Lower leg skin (tissue), 3 donors: ENCODE results near the gene ZC3H7B.

Experiments
- POLR2A ChIP-seq, 2 donors: fragments of 450-650 bp; IDR thresholded peaks; one replicate each; pipeline ENCODE4 v1.6.1; 2016 to 2017; ENCODE audit warnings: antibody characterized with exemption in 2 of 2, mild to moderate bottlenecking in 1 of 2, moderate library complexity in 1 of 2
- TF ChIP-seq, protein P1 (sequence below), 3 donors: fragments of 450-650 bp; IDR thresholded peaks; one replicate each; pipeline ENCODE4 v1.5.1; 2016; ENCODE audit warnings: antibody characterized with exemption in 3 of 3, mild to moderate bottlenecking in 3 of 3, moderate library complexity in 2 of 3

DNA sequence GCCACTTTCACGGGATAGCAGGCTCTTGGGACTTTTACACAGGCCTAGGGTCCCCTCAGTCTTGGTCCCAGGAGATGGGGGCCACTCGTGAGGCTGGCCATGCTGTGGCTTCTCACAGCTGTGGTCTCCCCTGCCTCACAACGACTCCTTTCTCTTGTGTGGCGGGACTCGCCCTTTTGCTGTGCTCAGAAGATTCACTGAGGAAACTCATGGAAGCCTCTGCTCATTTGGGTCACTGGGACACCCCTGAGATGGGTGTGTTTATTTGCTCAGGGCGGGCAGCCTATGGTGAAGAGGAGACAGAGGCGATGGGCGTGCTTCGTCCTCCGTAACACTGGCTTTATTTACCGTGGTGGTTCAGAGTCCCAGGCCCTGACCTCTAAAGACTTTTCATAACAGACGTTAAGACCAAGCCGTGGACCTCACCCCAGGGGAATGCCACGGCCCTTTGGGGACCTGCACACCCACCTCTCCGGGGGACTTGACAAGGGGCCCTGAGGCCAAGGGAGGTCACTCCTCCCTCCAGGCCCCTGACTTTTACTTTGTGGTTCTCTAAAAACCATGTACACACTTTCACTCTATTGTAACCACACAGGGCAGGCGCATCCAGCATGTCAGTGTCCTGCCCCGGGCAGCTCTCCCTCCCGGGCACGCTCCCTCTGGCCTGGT is 96.0 kb downstream of the ZC3H7B start:
- TF ChIP-seq, protein P1, sequence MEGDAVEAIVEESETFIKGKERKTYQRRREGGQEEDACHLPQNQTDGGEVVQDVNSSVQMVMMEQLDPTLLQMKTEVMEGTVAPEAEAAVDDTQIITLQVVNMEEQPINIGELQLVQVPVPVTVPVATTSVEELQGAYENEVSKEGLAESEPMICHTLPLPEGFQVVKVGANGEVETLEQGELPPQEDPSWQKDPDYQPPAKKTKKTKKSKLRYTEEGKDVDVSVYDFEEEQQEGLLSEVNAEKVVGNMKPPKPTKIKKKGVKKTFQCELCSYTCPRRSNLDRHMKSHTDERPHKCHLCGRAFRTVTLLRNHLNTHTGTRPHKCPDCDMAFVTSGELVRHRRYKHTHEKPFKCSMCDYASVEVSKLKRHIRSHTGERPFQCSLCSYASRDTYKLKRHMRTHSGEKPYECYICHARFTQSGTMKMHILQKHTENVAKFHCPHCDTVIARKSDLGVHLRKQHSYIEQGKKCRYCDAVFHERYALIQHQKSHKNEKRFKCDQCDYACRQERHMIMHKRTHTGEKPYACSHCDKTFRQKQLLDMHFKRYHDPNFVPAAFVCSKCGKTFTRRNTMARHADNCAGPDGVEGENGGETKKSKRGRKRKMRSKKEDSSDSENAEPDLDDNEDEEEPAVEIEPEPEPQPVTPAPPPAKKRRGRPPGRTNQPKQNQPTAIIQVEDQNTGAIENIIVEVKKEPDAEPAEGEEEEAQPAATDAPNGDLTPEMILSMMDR (IDR thresholded peaks at IDR 0.05) = no peak
- no peak for TF ChIP-seq POLR2A (IDR thresholded peaks at IDR 0.05)
